Islet of Langerhans (tissue), 1 donor: Measurements from ENCODE around the gene PSMC6.

Experiments used
- FAIRE-seq: peaks from one replicate; lab custom pipeline; 2011; peaks lifted over from hg19 to GRCh38; lab: Jason Lieb, UNC

The PSMC6 gene

DNA sequence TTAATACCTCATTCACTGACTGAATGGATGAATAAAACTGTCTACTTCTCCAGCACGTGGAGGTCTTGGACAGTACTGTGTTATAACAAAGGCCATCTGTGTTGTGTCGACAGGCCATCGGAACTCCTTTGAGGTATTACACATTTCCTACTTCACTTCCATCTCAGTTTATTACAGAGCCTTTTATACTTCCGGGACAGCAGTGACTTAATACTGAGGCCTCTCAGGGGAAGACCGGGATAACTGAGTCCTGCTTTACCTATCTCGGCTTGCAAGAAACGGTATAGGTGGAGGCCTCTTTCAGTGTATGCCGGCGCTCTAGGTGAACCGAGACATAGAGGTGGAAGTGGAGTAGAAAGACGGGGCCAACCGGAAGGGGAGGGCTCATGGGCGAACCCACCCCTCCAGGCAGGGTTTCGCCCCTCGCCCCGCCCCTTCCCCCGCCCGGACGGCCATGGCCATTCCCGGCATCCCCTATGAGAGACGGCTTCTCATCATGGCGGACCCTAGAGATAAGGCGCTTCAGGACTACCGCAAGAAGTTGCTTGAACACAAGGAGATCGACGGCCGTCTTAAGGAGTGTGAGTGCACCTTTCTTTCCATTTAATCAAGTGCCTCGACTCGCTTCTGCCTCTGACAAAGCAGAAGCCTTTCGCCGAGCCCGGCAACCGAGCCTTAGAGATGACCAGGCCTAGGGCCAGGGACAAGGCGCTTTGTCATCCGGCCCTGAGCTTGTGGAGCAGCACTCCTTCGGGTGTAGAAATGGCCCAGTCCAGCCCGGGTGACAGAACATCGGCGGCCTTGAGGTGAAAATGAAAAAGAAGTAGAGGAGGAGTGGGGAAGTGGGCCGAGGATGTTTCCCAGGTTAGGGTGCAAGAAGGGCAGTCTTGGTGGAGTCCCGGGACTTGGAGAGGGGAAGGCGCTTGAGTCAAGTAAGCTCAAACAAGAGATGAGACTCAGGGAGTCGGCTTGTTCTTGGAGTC is at the start of gene PSMC6:
TSS of gene PSMC6 (plus strand) at position 477 of the 983 bp plus-strand sequence. CDS start at position 497, 20 bp downstream.
- no peak for FAIRE-seq

DNA sequence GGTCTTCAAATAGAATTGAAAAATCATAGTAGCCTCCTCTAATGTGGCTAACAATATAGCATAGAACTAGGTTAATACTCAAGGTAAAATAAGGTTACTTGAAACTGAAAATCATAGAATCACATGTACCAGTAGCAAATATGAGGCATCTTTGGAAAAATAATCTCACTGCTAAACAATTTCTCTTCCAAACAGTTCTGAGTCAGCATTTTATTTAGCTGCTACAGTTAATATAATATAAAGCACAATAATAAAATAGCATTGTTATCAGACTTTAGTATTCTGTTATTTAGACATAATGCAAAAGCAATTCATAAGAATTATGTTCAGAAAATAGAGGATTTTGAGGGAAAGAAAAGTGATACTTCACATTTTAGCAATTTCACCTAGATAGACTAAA is 46.7 kb upstream of the PSMC6 start:
- FAIRE-seq, result no peak

DNA sequence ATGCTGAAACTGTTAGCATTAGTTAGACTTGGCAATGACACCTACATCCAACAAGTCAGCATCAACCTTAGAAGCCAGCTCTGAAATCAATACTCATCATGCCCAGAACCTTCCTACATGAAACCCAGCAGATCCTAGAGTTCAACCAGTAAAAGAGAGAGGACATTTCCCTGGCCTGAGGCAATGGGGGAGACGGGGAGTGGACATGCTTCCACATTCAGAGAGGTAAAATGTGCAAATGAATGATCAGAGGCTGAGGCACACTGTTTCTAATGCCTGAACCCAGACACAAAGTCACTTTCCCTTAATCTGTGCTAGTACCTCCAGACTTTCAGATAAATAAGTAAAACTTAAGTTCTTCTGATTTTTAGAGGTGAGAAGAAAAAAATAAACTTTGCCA is 46.2 kb upstream of the PSMC6 start:
- no peak for FAIRE-seq

DNA sequence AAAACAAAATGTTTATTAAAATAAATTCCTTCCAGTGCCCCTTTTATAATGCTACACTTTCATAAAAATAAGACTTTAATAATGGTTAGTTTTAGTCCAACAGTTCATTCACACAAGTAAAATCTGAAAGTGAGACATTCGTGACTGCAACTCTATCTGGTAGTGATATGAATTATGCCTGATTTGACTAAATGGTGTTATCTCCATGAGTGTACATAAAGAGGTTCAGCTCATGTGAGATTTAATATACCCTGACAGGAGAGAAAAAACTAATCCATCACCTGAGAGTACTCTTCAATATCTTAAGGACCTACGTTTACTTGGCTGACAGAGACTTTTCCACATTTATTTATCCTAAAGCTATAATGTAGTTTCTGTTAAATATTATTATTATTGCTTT is 45.7 kb upstream of the PSMC6 start:
- FAIRE-seq, result peak; percentile 5

DNA sequence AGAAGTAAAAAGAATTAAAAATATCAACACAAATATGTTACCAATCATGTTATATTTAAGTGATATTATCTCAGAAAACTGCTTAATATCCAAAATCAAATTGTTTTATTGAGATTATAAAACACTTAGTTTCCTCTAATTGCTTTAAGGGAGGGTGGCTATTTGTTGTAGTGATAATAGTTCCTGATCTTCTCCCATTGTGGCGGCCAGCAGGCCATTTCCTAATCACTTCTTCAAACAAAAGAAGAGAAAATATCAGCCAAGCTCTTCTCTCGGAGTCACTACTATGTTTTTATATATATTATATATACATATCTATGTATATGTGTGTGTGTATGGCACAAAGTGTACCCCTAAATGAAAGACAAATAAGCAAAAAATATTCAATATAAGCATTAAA is 43.1 kb upstream of the PSMC6 start:
- FAIRE-seq, result no peak

DNA sequence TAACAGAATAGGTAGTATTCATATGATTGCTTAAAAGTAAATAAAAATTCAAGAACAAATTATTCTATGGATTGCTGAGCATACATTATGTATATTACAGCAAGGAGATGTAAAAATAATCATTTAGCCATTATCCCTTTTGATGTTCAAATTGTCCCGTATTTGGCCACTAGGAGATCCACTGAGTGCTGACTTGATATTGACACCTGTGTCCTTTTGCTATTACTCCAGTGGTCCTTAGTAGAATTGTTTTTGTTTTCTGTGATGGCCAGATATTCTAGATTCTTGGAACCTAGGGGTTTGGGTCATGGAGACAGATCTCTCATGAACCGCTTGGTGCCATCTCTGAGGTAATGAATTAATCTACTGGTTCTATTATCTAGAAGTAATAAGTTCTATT is 28.4 kb upstream of the PSMC6 start:
- FAIRE-seq, result no peak

DNA sequence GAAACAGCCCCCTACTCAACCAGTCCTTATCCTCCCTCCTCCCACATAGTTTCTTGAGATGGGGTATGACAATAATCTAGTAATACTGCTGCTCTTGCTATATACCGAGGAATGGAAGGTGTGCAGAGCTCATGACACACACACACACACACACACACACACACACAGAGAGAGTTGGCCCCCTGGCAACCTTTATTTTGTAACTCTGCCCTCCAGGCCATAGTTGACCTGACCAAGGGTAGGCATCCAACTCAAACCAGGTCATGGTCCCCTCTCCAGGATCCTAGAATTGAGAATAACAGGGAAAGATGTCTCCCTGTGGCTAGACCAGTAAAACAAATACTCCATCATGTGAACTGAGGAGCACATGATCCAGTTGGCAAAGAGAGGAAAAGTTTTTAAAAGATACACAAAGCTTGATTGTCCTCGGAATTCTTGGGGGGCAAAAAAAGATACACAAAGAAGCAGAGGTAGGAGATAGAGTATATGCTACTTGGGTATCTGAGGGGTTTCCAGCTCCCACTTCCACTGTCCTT is 22.9 kb upstream of the PSMC6 start:
- no peak for FAIRE-seq

DNA sequence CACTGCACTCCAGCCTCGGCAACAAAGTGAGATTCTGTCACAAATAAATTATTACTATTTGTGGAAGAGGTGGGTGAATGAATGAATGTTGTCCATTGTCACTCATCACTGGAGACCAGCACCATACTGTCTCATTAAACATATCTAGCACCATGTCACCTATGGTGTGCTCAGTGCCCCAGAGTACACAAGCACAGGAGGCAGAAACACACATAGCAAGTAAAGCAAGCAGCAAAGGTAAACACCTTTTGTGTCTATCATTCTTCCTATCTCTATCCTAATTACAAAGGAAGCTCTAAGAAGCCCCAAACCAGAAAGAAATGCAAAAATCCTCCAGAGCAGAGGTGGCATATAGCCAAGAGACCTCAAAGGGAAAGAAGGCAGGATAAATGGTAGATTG is 20.8 kb upstream of the PSMC6 start:
- FAIRE-seq, result no peak

DNA sequence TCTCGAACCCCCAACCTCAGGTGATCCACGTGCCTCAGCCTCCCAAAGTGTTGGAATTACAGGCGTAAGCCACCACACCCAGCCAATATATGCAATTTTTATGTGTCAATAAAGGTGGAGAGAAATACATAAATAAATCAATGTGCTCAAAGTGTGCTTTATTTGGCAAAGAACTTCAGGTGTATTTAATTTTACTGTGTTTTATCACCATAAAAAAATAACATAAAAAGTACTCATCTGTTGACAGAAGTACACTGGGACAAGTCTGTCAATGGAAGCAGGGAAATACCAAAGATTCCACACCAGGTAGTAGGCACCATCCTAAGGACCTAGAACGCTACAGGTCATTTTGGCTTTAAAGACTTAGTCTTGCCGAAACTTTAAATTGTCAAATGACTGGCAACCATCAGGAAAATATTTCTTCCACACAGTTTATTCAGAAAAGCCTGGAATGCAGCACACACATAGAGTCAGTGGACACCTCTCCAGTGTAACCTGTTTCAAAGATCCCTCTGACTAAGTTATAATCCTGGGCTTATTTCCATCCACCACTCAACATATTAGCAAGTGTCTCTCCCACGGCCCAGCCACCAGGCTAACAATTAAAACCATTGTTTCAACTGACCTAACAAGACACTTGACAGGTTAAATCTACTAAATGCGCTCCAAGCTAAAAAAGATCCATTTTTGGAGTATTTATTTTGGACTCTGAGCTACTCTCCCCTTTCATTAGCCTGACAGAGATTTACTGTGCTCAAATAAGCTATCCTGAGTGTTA is 15.8 kb upstream of the PSMC6 start:
- FAIRE-seq, result no peak

DNA sequence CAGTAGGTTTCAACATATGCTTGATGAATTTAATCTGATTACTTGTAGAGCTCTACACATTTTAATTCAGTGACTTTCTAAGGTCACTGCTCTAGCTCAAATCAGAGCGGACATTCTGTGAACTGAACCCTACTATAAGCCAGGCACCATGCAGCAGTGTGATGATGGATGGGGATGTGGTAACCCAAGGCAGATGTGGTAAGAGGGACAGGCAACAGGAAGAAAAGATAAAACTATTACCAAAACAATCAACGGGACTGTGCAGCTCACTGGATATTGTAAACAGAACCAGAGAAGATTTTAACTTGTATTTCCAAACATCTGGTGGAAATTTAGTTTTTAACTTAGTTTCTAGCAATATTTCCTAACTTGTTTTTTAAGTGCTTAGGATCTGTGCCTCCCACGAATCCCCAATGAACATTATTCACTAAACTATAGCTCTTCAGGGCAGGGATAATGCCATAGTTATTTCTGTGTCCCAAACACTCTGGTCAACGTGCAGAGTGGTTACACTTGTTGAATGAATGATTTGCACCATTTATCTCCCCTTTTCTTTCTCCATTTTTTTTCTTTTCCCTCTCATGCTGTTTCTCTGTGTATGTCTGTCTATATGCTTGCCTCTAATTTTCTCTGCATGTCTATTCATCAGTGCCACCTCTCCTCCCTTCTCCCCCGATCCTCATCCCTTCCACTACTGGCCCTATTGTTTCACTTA is 14.6 kb upstream of the PSMC6 start:
- FAIRE-seq, result no peak

DNA sequence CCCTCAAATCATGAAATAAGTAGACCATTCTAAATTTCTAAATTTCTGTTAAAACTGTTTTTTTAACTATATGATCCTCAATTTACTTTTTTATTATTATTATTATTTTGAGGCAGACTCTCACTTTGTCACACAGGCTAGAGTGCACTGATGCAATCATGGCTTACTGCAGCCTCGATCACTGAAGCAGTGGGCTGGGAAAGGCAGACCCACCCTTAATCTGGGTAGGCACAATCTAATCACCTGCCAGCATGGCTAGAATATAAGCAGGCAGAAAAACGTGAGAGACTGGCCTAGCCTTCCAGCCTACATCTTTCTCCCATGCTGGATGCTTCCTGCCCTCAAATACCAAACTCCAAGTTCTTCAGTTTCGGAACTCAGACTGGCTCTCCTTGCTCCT is 14.0 kb upstream of the PSMC6 start:
- no peak for FAIRE-seq

DNA sequence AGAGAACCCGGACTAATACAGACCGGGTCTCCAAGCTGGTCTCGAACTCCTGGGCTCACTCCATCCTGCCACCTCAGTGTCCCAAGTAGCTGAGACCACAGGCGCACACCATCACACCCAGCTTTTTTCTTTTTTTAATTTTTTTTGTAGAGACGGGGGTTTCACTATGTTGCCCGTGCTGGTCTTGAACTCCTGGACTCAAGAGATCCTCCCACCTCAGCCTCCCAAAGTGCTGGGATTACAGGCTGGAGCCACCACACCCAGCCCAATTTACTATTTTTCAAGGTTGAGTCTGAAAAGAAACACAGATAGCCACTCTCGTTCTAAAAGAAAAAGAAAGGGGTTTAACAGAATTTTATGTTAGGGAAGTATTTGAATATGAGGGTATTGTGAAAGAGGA is 13.5 kb upstream of the PSMC6 start:
- FAIRE-seq, result no peak

DNA sequence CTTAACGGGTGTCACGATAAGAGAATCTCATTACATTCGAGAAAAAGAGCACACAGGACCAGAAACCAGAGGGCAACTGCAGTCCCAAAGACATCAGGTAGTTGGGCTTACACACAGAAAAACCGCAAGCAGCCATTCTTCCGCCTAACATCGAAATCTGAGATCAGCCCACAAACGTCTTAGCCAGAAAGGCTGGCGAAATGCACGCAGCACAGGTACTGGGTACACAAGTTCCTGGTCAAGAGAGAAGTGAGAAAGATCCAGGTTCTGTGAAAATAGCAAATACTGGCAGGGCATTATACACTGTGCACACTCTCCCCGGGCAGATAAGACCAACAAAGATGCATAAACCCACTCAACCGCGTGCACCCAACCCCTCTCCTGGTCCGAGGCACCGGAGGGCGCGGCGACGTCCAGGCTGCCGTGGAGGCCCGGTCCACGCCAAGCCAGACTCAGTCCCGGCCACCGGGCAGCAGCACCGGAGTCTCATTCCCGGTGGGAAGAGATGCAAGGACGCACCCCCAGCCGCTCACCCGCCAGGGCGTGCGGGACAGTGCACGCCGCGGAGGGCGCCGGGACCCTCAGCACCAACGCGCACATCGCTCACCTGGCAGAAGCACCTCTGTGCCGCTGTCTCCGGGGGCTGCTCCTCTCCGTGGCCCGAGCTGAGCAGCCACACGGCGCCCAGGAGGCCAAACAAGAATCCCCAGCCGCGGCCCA is 12.1 kb upstream of the PSMC6 start:
- no peak for FAIRE-seq

DNA sequence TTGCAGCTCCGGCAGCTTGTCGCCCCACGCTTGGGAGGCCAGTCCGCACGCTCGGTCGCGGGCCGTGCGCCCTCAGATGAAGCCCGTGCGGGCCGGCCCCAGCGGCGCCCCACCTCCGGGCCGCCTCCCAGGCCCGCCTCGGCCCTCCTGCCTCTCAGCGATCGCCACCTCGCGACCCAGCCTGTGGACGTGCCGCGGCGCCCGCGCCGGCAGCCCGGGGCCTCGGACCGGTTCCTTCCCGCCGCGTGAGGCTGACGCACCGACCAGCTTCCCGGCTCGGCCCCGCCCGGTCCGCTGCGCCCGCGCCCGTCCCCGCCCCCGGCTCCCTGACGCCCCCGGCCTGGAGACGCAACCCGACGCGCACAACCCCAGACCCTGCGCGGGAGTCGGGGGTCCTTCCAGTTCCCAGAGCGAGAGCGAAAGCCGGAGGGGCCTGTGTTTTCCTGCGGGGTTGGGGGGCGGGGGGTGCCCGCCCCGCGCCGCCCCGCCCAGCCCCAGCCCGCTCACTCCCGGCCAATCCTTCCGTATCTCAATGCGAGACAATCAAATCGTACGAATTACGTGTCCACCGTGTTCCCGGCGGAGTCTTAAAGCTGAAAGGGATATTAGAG is 11.4 kb upstream of the PSMC6 start, which contains the start of gene ERO1A:
TSS of gene ERO1A (minus strand) at position 78 of the 611 bp plus-strand sequence. CDS start at position 1, 77 bp downstream.
- no peak for FAIRE-seq

DNA sequence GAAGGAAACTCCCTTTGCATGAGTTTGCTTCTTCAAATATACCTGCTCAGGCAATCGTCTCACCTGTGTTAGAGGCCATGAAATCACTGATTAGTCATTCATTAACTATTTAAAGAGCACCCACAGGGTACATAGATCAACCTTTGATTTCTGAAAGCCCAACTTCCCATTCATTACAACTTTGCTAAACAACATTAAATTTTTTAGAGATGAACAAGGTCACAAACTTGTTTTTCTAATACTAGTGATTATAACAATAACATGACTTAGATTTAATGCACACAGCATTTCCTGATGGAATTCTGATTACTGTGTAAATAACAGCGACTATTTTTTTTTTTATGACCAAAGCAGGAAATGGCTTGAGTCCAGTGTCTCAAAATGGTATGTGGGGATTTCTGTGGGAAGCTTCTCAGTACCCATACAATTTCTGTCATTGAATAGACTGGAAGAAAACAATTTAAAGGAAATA is 6.3 kb upstream of the PSMC6 start:
- peak; percentile 27 for FAIRE-seq

DNA sequence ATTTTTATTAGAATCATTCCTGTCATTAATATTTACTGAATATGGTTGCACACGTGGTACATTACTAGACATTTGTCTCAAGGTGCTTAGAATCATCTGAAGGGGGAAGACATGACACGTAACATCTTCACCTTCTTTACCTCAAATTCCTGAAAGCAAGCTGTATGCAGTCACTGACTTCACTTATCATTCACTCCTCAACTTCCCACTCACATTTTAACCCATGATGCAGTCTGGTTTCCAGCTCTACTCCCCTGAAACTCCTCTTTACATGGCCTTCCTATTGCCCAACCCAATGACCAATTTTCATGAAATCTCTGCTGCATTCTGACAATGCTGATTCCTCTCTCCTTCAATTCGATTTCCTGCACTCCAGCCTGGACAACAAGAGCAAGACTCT is 5.8 kb upstream of the PSMC6 start:
- FAIRE-seq, result no peak

DNA sequence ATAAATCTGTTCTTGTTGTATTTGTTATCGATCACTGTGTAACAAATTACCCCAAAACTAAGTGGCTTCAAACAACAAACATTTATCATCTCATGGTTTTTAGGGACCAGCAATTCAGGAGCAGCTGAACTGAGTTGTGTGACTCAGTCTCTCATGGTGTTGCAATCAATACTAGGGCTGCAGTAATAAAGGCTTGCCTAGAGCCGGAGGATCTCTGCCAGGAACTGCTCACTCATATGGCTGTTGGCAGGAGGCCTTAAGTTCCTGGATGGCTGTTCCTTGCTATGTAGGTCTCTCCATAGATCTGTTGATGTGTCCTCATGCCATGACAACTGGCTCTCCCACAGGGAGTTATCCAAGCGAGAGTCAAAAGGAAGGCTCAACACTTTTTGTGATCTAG is 3.8 kb upstream of the PSMC6 start:
- no peak for FAIRE-seq

DNA sequence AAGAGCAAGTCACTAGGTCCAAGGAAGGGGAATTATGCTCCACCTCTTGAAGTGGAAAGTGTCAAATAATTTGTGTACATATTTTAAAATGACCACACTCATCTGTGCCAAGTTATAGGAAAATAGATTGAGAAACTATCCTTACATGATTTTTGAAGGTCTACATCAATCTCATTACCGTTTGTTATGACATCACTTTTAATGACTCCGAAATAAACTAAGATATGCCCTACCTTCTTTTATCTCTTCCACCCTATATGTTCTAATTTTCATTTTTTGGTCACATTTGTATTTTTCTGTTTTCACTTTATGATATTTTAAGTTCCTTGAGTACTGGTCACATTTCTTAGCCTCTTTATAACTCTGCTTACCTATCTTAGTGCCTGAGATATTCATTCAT is 3.3 kb upstream of the PSMC6 start:
- FAIRE-seq, result no peak

DNA sequence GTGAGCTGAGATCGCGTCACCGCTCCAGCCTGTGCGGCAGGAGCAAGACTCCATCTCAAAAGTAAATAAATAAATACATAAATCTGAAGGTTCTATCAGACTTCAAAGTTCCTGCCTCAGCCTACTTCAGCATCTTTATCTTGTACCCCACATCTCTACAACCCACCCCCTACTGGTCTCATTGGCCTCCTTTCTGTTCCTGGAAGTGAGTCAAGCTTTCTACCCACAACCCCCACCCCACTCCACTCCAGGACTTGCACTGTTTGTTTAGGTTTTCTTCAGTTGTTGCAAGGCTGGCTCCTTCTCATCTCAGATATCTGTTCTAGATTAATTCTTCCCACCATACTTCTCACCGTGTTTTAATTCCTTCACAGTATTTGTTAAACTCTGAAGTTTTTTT is 714 bp upstream of the PSMC6 start:
- no peak for FAIRE-seq

DNA sequence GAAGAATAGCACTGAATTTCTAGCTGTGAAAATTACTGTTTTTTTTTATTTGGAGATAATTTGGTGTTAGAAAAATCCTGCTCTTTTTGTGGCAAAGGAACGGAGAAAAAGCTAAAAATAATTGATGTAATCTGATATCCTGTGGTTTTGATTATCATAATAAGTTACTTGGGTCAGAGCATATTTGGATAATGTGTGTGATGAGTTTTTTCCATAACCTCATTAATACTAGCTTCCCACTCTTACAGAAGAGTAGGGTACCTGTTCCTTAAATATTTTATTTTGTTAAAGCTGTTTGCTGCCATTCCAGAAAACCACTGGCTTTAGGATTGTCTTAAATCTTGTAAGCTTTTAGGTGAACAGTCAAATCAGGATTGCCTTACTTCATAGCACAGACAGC is 4.7 kb downstream of the PSMC6 start:
- FAIRE-seq, result no peak

DNA sequence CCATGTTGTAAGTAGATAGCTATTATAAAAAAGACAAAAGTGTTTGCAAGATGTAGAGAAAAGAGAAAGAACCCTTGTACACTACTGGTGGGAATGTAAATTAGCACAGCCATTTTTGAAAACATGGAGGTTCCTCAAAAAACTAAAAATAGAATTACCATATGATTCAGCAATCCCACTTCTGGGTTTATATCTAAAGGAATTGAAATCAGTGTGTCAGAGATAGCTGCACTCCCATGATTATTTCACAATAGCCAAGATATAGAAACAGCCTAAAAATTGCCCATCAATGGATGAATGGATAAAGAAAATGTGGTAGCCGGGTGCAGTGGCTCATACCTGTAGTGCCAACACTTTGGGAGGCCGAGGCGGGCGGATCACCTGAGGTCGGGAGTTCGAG is 9.2 kb downstream of the PSMC6 start:
- peak; percentile 53 for FAIRE-seq
